CD14-positive monocyte (primary cell): ENCODE results near the gene C19orf44. TPM values are rescaled to one million over a fixed set of nuclear protein-coding genes. Genes with fewer than 3 reads are reported as not detected.
"Not testable (repeated sequence)": the region's sequence is repeated elsewhere in the genome, so short reads cannot be mapped to it uniquely, and the experiment has no call there.

Source experiments
- DNase-seq, 3 donors: peaks; one replicate each; pipeline ENCODE4 v3.0.0-alpha.2; 2011 to 2022
- H2AFZ ChIP-seq: 2 replicates; pipeline ENCODE4 v1.6.0; 2012; ENCODE audit warnings: mild to moderate bottlenecking, low read depth, low read length, inconsistent platforms; ENCODE audit not compliant: insufficient read depth, poor library complexity, severe bottlenecking
- H3K27ac ChIP-seq, 2 donors: 1 replicate in 1 of 2; 2 replicates in 1 of 2; pipeline ENCODE4 v1.5.1; 2012 to 2013; ENCODE audit warnings: low read length in 2 of 2, control low read depth in 1 of 2, inconsistent platforms in 1 of 2, low read depth in 1 of 2, mild to moderate bottlenecking in 1 of 2
- H3K27me3 ChIP-seq, 2 donors: one replicate each; pipeline versions ENCODE4 v1.6.0 to v1.6.1; 2011 to 2013; ENCODE audit warnings: low read length in 2 of 2; ENCODE audit not compliant: control insufficient read depth in 2 of 2, insufficient read depth in 2 of 2
- H3K36me3 ChIP-seq, 2 donors: replicated peaks in 1 of 2; 1 replicate in 1 of 2; 2 replicates in 1 of 2; pipeline versions ENCODE4 v1.5.1 to v1.6.1; 2012 to 2013; ENCODE audit warnings: low read length in 2 of 2, control low read depth in 1 of 2, inconsistent platforms in 1 of 2, mild to moderate bottlenecking in 1 of 2; ENCODE audit not compliant: insufficient read depth in 2 of 2, control insufficient read depth in 1 of 2
- H3K4me1 ChIP-seq, 2 donors: 1 replicate in 1 of 2; 2 replicates in 1 of 2; pipeline versions ENCODE4 v1.5.1 to v1.6.1; 2012 to 2013; ENCODE audit warnings: low read length in 2 of 2, control low read depth in 1 of 2, inconsistent platforms in 1 of 2, mild to moderate bottlenecking in 1 of 2, moderate library complexity in 1 of 2; ENCODE audit not compliant: insufficient read depth in 2 of 2, control insufficient read depth in 1 of 2
- H3K4me2 ChIP-seq: replicated peaks from 2 replicates; pipeline ENCODE3; 2012; ENCODE audit warnings: low read length, moderate library complexity, mild to moderate bottlenecking; ENCODE audit not compliant: poor library complexity, severe bottlenecking; ENCODE audit errors: extremely low read depth
- H3K4me3 ChIP-seq, 3 experiments: fragments of 200-600 bp in 1 of 3; sonication (generic) in 1 of 3; replicated peaks in 1 of 3; 1 replicate in 2 of 3; 2 replicates in 1 of 3; pipeline ENCODE4 v1.5.1; 2011 to 2013; ENCODE audit warnings: low read length in 3 of 3, mild to moderate bottlenecking in 3 of 3, control low read depth in 2 of 3, low read depth in 2 of 3, inconsistent platforms in 1 of 3, moderate library complexity in 1 of 3
- H3K79me2 ChIP-seq: 2 replicates; pipeline ENCODE4 v1.6.0; 2012; ENCODE audit warnings: mild to moderate bottlenecking, control low read depth, inconsistent platforms, low read length, moderate library complexity; ENCODE audit not compliant: insufficient read depth
- H3K9ac ChIP-seq: 2 replicates; pipeline ENCODE4 v1.6.0; 2017; ENCODE audit warnings: low read length, mild to moderate bottlenecking; ENCODE audit not compliant: insufficient read depth, poor library complexity, severe bottlenecking
- H3K9me3 ChIP-seq, 2 donors: replicated peaks in 1 of 2; 1 replicate in 1 of 2; 2 replicates in 1 of 2; pipeline versions ENCODE4 v1.5.1 to v1.6.1; 2012 to 2013; ENCODE audit warnings: low read length in 2 of 2, control low read depth in 1 of 2; ENCODE audit not compliant: control insufficient read depth in 1 of 2, insufficient read depth in 1 of 2
- H4K20me1 ChIP-seq: 2 replicates; pipeline ENCODE4 v1.6.0; 2012; ENCODE audit warnings: mild to moderate bottlenecking, low read length, control low read depth, moderate library complexity; ENCODE audit not compliant: insufficient read depth
- H3K27ac Mint-ChIP-seq, 7 donors: one replicate each; pipeline ENCODE4 v1.8.0; 2020; ENCODE audit warnings: mild to moderate bottlenecking in 7 of 7, mixed read lengths in 7 of 7, moderate library complexity in 6 of 7, inconsistent platforms in 2 of 7
- H3K27me3 Mint-ChIP-seq, 3 donors: one replicate each; pipeline ENCODE4 v1.8.0; 2021 to 2022; ENCODE audit warnings: low read depth in 3 of 3, mild to moderate bottlenecking in 3 of 3, mixed read lengths in 3 of 3, moderate library complexity in 3 of 3, inconsistent platforms in 1 of 3
- H3K36me3 Mint-ChIP-seq, 2 donors: one replicate each; pipeline ENCODE4 v1.8.0; 2020; ENCODE audit warnings: mixed read lengths in 2 of 2, inconsistent platforms in 1 of 2, mild to moderate bottlenecking in 1 of 2
- H3K4me1 Mint-ChIP-seq: one replicate; pipeline ENCODE4 v1.8.0; 2020; ENCODE audit warnings: mild to moderate bottlenecking, mixed read lengths
- H3K4me3 Mint-ChIP-seq, 2 donors: one replicate each; pipeline ENCODE4 v1.8.0; 2020; ENCODE audit warnings: mild to moderate bottlenecking in 2 of 2, mixed read lengths in 2 of 2, moderate library complexity in 1 of 2
- H3K9me3 Mint-ChIP-seq, 7 donors: one replicate each; pipeline ENCODE4 v1.8.0; 2020 to 2022; ENCODE audit warnings: mixed read lengths in 7 of 7, mild to moderate bottlenecking in 6 of 7, moderate library complexity in 6 of 7, inconsistent platforms in 2 of 7
- CTCF ChIP-seq: fragments of 200-600 bp; IDR thresholded peaks from one replicate; pipeline ENCODE4 v1.8.0; 2022; ENCODE audit warnings: antibody characterized with exemption, mild to moderate bottlenecking
- WGBS: methylation state at CpG from one replicate; pipeline ENCODE4 v1.1.5; 2013; ENCODE audit warnings: missing lambda C conversion rate; ENCODE audit not compliant: insufficient coverage; 5-methylcytosine and 5-hydroxymethylcytosine counted together
- intact Hi-C, 2 donors: fragments of 100-400 bp; cut with micrococcal nuclease; formaldehyde crosslinking; loops; one replicate each; pipeline versions ENCODE4 v1.15.0 to v1.15.1; 2023
- polyA plus RNA-seq, 3 donors: library from polyadenylated mRNA; depleted of rRNA in 1 of 3; unstranded in 2 of 3; stranded (reverse) in 1 of 3; fragments of 300-500 nt in 2 of 3; fragments of >200 nt in 1 of 3; fragmentation: Illumina TruSeq in 2 of 3; gene quantifications; 1 replicate in 2 of 3; 2 replicates in 1 of 3; pipeline ENCODE4 v1.2.3, GENCODE V29; 2012 to 2021

C19orf44 gene
- polyA plus RNA-seq, 3 donors: 0.58 to 0.65 TPM; not detected in 1

GRCh38 chr19:16509141-16510061, 13.2 kb downstream of the C19orf44 start:
- no peak overlapping the region for H3K4me2 ChIP-seq
- WGBS: 97% methylated on average over 25 of the region's 28 CpGs
- H3K27ac Mint-ChIP-seq: no peak overlapping the region

GRCh38 chr19:16512611-16513010, 16.4 kb downstream of the C19orf44 start:
- H3K27ac ChIP-seq, H2AFZ ChIP-seq, H3K27me3 ChIP-seq, H3K9ac ChIP-seq, H3K4me1 ChIP-seq, H3K4me1 Mint-ChIP-seq, H3K4me3 ChIP-seq, intact Hi-C loops, H3K9me3 ChIP-seq, H3K4me3 Mint-ChIP-seq, DNase-seq, H3K27me3 Mint-ChIP-seq, H3K9me3 Mint-ChIP-seq, H3K79me2 ChIP-seq, H3K4me2 ChIP-seq, H4K20me1 ChIP-seq: not testable (repeated sequence)
- H3K36me3 Mint-ChIP-seq: peaks cover 12 to 17% of the 10 kb centered on the region in 2 donors
- peak overlapping the region in 1 of 7 donors; percentile 32 for H3K27ac Mint-ChIP-seq
- 96% methylated on average over 9 of the region's 10 CpGs for WGBS
- peaks cover 10% of the 10 kb centered on the region in 2 donors for H3K36me3 ChIP-seq

More at GRCh38 chr19:16509141-16510061, 13.2 kb downstream of the C19orf44 start:
- H3K4me1 ChIP-seq: no peaks in the 10 kb centered on the region
- Mint-ChIP-seq H3K4me3 (no peak overlapping the region), H3K9me3 (no peaks in the 10 kb centered on the region), H3K36me3 (peaks cover 4 to 8% of the 10 kb centered on the region in 2 donors), H3K4me1 (no peaks in the 10 kb centered on the region), H3K27me3 (peaks cover 0 to 2% (median 0%) of the 10 kb centered on the region in 3 donors)
- no peak overlapping the region for H3K9ac ChIP-seq
- no peaks in the 10 kb centered on the region for H3K9me3 ChIP-seq
- intact Hi-C loops: no loop called here
- no peaks in the 10 kb centered on the region for H3K79me2 ChIP-seq
- H3K36me3 ChIP-seq: no peaks in the 10 kb centered on the region
- H3K27me3 ChIP-seq: no peaks in the 10 kb centered on the region
- H2AFZ ChIP-seq: no peak overlapping the region
- DNase-seq: no peak
- no peak overlapping the region for H3K27ac ChIP-seq
- H3K4me3 ChIP-seq: no peak overlapping the region
- no peak for TF ChIP-seq CTCF
- no peaks in the 10 kb centered on the region for H4K20me1 ChIP-seq
